Measurements from ENCODE around the gene CDKAL1. TPM values are rescaled to one million over a fixed set of nuclear protein-coding genes. Genes with fewer than 3 reads are reported as not detected.

The CDKAL1 gene
- total and polyA plus RNA-seq, 2 experiments from 2014 or later, result 14.4 to 19.5 TPM

DNA sequence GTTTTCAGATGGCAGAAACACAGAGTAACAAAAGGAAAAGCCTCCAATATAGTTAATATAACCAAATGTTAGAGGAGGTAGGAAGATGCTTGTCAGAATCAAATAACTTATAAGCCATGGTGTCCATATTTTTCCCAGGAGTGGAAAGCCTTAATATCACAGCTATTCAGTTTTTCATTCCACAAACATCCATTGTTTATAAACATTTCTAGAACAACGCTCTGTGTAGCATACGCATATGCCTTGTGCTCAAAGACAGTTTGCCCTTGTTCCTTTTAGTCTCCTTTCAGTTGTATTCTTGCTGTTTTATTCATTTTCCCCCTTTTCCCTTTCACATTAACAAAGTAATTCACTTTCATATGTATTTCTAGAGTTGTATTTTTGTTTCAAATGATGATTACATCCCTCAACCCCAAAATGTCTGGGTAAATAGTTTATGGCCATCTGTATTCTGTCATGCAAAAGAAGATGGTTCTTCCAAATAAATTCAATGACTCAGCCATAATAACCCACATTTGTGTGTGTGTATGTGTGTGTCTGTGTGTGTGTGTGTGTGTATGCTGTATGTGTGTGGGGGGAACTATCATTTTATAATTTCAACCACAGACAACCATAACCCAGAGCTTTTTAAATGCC lies 603.6 kb downstream of the CDKAL1 start:
- Histone ChIP-seq H4K20me1 (ENCODE audit: insufficient read depth, poor library complexity, severe bottlenecking) (no peaks in the 10 kb centered on the region), H3K9me3 (ENCODE audit: low read depth) (no peaks in the 10 kb centered on the region), H3K27ac (no peak overlapping the region), H3K27me3 (no peaks in the 10 kb centered on the region), H3K9me2 (replicated peaks; ENCODE audit: insufficient read depth) (no peaks in the 10 kb centered on the region), H3K4me2 (no peak overlapping the region), H3K4me1 (ENCODE audit: insufficient read depth) (peaks cover 33% of the 10 kb centered on the region), H3K79me2 (no peaks in the 10 kb centered on the region), H2AFZ (no peak overlapping the region), H3K4me3 (no peak overlapping the region), H3K36me3 (replicated peaks; ENCODE audit: insufficient read depth, low read depth) (no peaks in the 10 kb centered on the region)
- 70% methylated on average over 2 of the region's 2 CpGs for WGBS (ENCODE audit: low lambda C conversion rate, missing lambda C conversion rate)
- DNase-seq (ENCODE audit: low spot score), result no peak
- TF ChIP-seq, protein P1, sequence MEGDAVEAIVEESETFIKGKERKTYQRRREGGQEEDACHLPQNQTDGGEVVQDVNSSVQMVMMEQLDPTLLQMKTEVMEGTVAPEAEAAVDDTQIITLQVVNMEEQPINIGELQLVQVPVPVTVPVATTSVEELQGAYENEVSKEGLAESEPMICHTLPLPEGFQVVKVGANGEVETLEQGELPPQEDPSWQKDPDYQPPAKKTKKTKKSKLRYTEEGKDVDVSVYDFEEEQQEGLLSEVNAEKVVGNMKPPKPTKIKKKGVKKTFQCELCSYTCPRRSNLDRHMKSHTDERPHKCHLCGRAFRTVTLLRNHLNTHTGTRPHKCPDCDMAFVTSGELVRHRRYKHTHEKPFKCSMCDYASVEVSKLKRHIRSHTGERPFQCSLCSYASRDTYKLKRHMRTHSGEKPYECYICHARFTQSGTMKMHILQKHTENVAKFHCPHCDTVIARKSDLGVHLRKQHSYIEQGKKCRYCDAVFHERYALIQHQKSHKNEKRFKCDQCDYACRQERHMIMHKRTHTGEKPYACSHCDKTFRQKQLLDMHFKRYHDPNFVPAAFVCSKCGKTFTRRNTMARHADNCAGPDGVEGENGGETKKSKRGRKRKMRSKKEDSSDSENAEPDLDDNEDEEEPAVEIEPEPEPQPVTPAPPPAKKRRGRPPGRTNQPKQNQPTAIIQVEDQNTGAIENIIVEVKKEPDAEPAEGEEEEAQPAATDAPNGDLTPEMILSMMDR (IDR thresholded peaks at IDR 0.05; ENCODE audit: poor library complexity), result no peak
- no peak for TF ChIP-seq EZH2phosphoT487 (IDR thresholded peaks at IDR 0.05; ENCODE audit: low read depth, severe bottlenecking, unreplicated experiment)
- no peak for TF ChIP-seq EZH2 (IDR thresholded peaks at IDR 0.05; ENCODE audit: borderline replicate concordance)

DNA sequence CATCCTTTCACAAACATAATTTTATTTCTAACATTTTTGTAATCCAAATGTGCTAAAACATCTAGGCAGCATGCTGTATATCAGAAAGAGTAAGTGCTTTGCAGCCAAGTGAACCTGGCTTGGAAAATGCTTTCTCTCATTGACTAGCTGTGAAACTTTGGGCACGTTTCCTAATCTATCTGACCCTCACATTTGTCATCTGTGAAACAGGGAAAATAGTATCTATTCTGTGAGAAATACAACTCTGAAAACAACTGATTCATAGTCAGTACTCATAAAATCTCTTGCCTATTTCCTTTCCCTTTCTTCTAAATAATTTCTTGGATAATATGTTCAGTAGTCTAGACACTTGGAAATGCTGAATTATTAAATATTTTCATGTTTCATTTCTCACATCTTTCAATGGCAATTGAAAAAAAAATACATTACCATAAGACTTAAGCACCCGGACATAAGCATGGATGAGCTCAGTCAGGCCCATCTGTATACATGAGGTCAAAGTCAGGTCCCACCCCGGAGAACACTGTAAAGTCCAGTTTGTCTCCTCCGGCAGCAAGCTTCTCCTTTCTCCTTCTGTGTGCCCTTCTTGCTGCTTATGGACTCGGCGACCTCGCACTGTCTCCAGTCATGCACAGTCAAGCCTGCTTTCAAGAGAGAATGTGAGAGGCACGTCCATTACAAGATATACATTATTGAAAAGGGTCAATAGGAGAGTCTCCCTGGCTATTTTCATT lies 604.2 kb downstream of the CDKAL1 start:
- DNase-seq (ENCODE audit: low spot score), result peak; percentile 8
- H3K4me1 ChIP-seq (ENCODE audit: insufficient read depth), result peaks cover 33% of the 10 kb centered on the region
- H3K4me2 ChIP-seq, result no peak overlapping the region
- no peaks in the 10 kb centered on the region for H3K9me3 ChIP-seq (ENCODE audit: low read depth)
- no peak overlapping the region for H3K4me3 ChIP-seq
- no peaks in the 10 kb centered on the region for H4K20me1 ChIP-seq (ENCODE audit: insufficient read depth, poor library complexity, severe bottlenecking)
- WGBS (ENCODE audit: low lambda C conversion rate, missing lambda C conversion rate), result 71% methylated on average over 8 of the region's 8 CpGs
- no peaks in the 10 kb centered on the region for H3K9me2 ChIP-seq (replicated peaks; ENCODE audit: insufficient read depth)
- H2AFZ ChIP-seq, result no peak overlapping the region
- H3K36me3 ChIP-seq (replicated peaks; ENCODE audit: insufficient read depth, low read depth), result no peaks in the 10 kb centered on the region
- no peak for TF ChIP-seq EZH2 (IDR thresholded peaks at IDR 0.05; ENCODE audit: borderline replicate concordance)
- H3K27ac ChIP-seq, result no peak overlapping the region
- H3K27me3 ChIP-seq, result no peaks in the 10 kb centered on the region
- no peaks in the 10 kb centered on the region for H3K79me2 ChIP-seq

DNA sequence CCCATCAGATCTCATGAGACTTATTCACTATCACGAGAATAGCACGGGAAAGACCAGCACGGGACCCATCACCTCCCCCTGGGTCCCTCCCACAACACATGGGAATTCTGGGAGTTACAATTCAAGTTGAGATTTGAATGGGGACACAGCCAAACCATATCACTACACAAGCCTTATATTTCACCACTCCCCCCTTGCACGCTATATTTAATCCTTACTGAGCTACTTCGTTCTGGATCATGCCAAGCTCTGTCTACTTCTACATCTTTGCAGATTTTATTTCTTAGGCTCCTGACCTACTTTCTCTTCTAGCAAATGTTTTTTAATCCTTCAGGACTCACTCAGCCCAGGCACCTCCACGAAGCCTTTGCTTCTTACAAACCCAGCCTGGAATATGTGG lies 606.7 kb downstream of the CDKAL1 start:
- DNase-seq (ENCODE audit: low spot score), result no peak
- Histone ChIP-seq H3K27me3 (no peaks in the 10 kb centered on the region), H3K79me2 (no peaks in the 10 kb centered on the region), H3K4me3 (no peak overlapping the region), H3K36me3 (replicated peaks; ENCODE audit: insufficient read depth, low read depth) (no peaks in the 10 kb centered on the region), H3K4me1 (ENCODE audit: insufficient read depth) (peaks cover 27% of the 10 kb centered on the region), H2AFZ (no peak overlapping the region), H3K9me3 (ENCODE audit: low read depth) (no peaks in the 10 kb centered on the region), H3K27ac (no peak overlapping the region), H3K9me2 (replicated peaks; ENCODE audit: insufficient read depth) (no peaks in the 10 kb centered on the region), H4K20me1 (ENCODE audit: insufficient read depth, poor library complexity, severe bottlenecking) (no peaks in the 10 kb centered on the region), H3K4me2 (no peak overlapping the region)
- WGBS (ENCODE audit: low lambda C conversion rate, missing lambda C conversion rate), result 97% methylated on average over 6 of the region's 6 CpGs
- TF ChIP-seq, protein P1 (IDR thresholded peaks at IDR 0.05; ENCODE audit: poor library complexity), result no peak

DNA sequence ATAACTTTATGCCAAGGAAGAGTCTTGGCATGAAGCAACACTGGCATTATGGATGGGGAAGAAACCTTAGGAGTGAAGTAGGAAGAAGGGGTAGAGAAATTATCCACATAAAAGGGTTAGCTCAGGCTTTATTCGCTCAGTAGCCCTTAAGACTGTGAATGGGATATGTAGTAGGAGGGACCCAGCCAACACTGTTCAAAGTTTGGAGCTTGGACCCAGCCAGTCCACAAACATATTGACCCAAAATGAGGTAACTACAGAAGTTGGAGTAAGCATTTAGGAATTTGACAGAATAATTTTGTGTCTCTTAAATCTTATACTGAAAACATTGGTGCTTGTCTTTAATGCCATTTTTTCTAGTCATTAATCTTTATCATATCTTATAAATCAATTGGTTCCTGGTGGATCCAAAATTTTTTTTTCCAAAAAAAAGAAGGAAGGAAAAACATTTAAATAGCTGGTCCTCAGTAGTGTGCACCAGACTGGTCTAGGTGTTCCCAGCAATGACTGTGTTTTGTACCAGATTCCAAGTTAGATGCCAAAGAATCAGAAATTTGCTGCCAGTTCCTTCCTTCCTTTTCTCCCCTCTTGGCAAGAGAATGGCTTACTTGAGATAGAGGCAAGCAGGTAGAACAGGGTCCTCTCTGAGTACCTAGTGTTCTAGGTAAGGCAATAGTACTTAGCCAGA lies 607.5 kb downstream of the CDKAL1 start:
- 95% methylated on average over 1 of the region's 1 CpG for WGBS (ENCODE audit: low lambda C conversion rate, missing lambda C conversion rate)
- Histone ChIP-seq H3K79me2 (no peaks in the 10 kb centered on the region), H3K27ac (no peak overlapping the region), H2AFZ (no peak overlapping the region), H3K4me3 (no peak overlapping the region), H3K4me1 (ENCODE audit: insufficient read depth) (peaks cover 26% of the 10 kb centered on the region), H3K4me2 (peak overlapping the region; percentile 18), H3K36me3 (replicated peaks; ENCODE audit: insufficient read depth, low read depth) (no peaks in the 10 kb centered on the region), H3K9me2 (replicated peaks; ENCODE audit: insufficient read depth) (no peaks in the 10 kb centered on the region), H3K27me3 (no peaks in the 10 kb centered on the region), H4K20me1 (ENCODE audit: insufficient read depth, poor library complexity, severe bottlenecking) (no peaks in the 10 kb centered on the region), H3K9me3 (ENCODE audit: low read depth) (no peaks in the 10 kb centered on the region)
- no peak for DNase-seq (ENCODE audit: low spot score)
- TF ChIP-seq EZH2phosphoT487 (IDR thresholded peaks at IDR 0.05; ENCODE audit: low read depth, severe bottlenecking, unreplicated experiment), result no peak
- TF ChIP-seq, protein P1 (IDR thresholded peaks at IDR 0.05; ENCODE audit: poor library complexity), result no peak
- TF ChIP-seq EZH2 (IDR thresholded peaks at IDR 0.05; ENCODE audit: borderline replicate concordance), result no peak

Data from hepatocyte (in vitro differentiated cells).